ENCODE results near the gene KLC1.

KLC1 gene

GRCh38 chr14:103613517-103613916 is 15.5 kb upstream of the KLC1 start:
- no peak for TF ChIP-seq CTCF (IDR thresholded peaks at IDR 0.05; ENCODE audit: low read depth, low read length, missing control alignments)
- DNase-seq (ENCODE audit: extremely low read depth, low read depth), result no peak
- no peak overlapping the region for H3K4me3 ChIP-seq (replicated peaks; ENCODE audit: low read depth, low read length)

GRCh38 chr14:103616635-103617300 is 12.2 kb upstream of the KLC1 start:
- no peak overlapping the region for H3K4me3 ChIP-seq (replicated peaks; ENCODE audit: low read depth, low read length)
- no peak for DNase-seq (ENCODE audit: extremely low read depth, low read depth)
- no peak for TF ChIP-seq CTCF (IDR thresholded peaks at IDR 0.05; ENCODE audit: low read depth, low read length, missing control alignments)

- no peak for DNase-seq (ENCODE audit: extremely low read depth, low read depth)
Measured at GRCh38 chr14:103619057-103619456, 10.0 kb upstream of the KLC1 start.

GRCh38 chr14:103621860-103622259 is 7.2 kb upstream of the KLC1 start:
- no peak for TF ChIP-seq CTCF (IDR thresholded peaks at IDR 0.05; ENCODE audit: low read depth, low read length, missing control alignments)
- H3K4me3 ChIP-seq (replicated peaks; ENCODE audit: low read depth, low read length), result no peak overlapping the region
- no peak for DNase-seq (ENCODE audit: extremely low read depth, low read depth)

More at GRCh38 chr14:103619057-103619456, 10.0 kb upstream of the KLC1 start:
- TF ChIP-seq CTCF (IDR thresholded peaks at IDR 0.05; ENCODE audit: low read depth, low read length, missing control alignments), result no peak
- no peak overlapping the region for H3K4me3 ChIP-seq (replicated peaks; ENCODE audit: low read depth, low read length)

- DNase-seq (ENCODE audit: extremely low read depth, low read depth), result no peak
- H3K4me3 ChIP-seq (replicated peaks; ENCODE audit: low read depth, low read length), result no peak overlapping the region
- no peak for TF ChIP-seq CTCF (IDR thresholded peaks at IDR 0.05; ENCODE audit: low read depth, low read length, missing control alignments)
Measured at GRCh38 chr14:103623308-103623707, 5.7 kb upstream of the KLC1 start.

- TF ChIP-seq CTCF (IDR thresholded peaks at IDR 0.05; ENCODE audit: low read depth, low read length, missing control alignments), result no peak
- no peak for DNase-seq (ENCODE audit: extremely low read depth, low read depth)
Measured at GRCh38 chr14:103623883-103624482, 5.0 kb upstream of the KLC1 start.

More at GRCh38 chr14:103623883-103624482, 5.0 kb upstream of the KLC1 start:
- H3K4me3 ChIP-seq (replicated peaks; ENCODE audit: low read depth, low read length), result no peak overlapping the region

Data from HFF-Myc (cell line).